ENCODE measurements around the gene MRTFA. TPM values are rescaled to one million over a fixed set of nuclear protein-coding genes. Genes with fewer than 3 reads are reported as not detected.

MRTFA gene
- total and polyA plus RNA-seq, 3 donors from 2014 or later = 59.5 to 162 (median 158) TPM

DNA sequence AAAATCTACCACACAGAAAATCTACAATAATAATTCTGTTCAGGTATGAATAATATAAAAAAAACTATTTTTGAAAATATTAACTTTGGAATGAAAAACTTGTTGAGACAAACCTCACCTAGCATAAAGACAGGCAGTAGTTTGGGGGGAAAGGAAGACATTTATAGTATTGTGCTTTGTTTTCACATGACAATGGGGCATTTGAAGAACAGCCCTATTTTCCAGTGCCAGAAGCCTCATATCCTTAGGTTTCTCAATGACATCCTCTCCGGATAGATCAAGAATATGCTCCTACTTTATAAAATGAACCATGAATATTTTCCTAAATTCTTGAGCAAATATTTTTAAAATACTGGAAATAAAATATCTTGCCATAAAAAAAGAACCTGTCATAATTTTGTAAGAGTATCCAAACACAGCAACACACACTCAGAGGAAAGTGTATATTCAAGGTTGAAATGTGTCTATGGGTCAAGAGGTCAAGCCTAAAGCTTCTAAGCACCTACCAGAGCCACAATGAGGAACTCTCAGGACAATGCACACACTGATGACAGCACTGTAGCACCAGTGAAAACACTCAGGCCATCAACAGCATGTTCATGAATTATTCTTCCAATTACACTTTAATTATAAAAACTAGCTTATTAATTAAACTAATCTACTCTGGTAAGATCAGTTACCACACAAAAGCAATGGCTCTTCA is 68.7 kb downstream of the MRTFA start:
- H3K27ac ChIP-seq = no peak overlapping the region
- no peaks in the 10 kb centered on the region for H3K27me3 ChIP-seq
- intact Hi-C loops (cut with DNase I; ENCODE audit: low total_unique reads) = no loop called here
- H3K36me3 ChIP-seq (ENCODE audit: low read depth, missing control alignments) = no peaks in the 10 kb centered on the region
- WGBS, 2 donors = 53 to 78% methylated on average over 1 of the region's 1 CpG
- no peak for DNase-seq
- no peak for TF ChIP-seq POLR2A (IDR thresholded peaks at IDR 0.05)
- TF ChIP-seq, protein P1, sequence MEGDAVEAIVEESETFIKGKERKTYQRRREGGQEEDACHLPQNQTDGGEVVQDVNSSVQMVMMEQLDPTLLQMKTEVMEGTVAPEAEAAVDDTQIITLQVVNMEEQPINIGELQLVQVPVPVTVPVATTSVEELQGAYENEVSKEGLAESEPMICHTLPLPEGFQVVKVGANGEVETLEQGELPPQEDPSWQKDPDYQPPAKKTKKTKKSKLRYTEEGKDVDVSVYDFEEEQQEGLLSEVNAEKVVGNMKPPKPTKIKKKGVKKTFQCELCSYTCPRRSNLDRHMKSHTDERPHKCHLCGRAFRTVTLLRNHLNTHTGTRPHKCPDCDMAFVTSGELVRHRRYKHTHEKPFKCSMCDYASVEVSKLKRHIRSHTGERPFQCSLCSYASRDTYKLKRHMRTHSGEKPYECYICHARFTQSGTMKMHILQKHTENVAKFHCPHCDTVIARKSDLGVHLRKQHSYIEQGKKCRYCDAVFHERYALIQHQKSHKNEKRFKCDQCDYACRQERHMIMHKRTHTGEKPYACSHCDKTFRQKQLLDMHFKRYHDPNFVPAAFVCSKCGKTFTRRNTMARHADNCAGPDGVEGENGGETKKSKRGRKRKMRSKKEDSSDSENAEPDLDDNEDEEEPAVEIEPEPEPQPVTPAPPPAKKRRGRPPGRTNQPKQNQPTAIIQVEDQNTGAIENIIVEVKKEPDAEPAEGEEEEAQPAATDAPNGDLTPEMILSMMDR (IDR thresholded peaks at IDR 0.05) = no peak
- H3K9me3 ChIP-seq = no peaks in the 10 kb centered on the region
- no peaks in the 10 kb centered on the region for H3K4me1 ChIP-seq
- H3K4me3 ChIP-seq = no peak overlapping the region

DNA sequence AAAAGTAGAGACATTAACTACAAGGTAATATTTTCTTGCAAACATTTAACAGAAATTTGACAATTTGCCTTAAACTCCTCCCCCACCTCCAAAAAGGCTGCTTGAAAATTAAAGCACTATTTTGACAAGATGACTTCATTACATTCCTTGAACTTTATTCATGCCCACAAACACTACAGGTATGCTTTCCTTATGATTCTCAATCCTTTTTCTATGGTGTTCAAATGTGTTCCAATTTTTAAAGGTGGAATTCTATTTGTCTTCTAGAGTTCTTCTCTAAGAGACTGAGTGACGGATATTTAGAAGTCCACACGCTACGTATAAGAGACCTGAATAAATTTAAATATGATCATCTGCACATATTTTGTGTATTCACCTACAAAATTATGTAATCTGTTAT is 69.4 kb downstream of the MRTFA start:
- WGBS, 2 donors = 84 to 99% methylated on average over 3 of the region's 3 CpGs
- no peak overlapping the region for H3K27ac ChIP-seq
- no peaks in the 10 kb centered on the region for H3K36me3 ChIP-seq (ENCODE audit: low read depth, missing control alignments)
- no peak overlapping the region for H3K4me3 ChIP-seq
- H3K27me3 ChIP-seq = no peaks in the 10 kb centered on the region
- no peak for TF ChIP-seq POLR2A (IDR thresholded peaks at IDR 0.05)
- TF ChIP-seq, protein P1 (IDR thresholded peaks at IDR 0.05) = no peak
- DNase-seq = no peak
- H3K4me1 ChIP-seq = no peaks in the 10 kb centered on the region
- intact Hi-C loops (cut with DNase I; ENCODE audit: low total_unique reads) = no loop called here
- no peaks in the 10 kb centered on the region for H3K9me3 ChIP-seq

DNA sequence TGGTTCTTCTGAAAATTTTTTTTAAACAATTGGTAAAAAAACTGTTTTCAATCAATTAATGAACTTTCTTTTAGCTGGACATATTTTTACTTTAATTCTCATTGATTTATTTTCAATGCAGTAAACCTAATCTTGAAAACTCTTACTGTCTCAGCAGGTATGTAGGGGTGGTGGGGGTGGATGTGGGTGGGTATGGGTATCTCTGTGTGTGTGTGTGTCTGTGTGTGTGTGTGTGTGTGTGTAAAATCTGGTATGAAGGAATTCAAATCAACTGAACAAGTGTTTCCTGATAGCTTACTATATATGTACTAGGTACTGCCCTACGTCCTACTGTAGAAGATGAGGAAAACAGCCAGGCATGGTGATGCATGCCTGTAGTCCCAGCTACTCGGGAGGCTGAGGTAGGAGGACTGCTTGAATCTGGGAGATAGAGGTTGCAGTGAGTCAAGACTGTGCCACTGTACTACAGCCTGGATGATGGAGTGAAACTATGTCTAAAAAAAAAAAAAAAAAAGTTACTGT is 75.5 kb downstream of the MRTFA start:
- intact Hi-C loops (cut with DNase I; ENCODE audit: low total_unique reads) = no loop called here
- Histone ChIP-seq H3K27ac (no peak overlapping the region), H3K27me3 (no peaks in the 10 kb centered on the region), H3K4me3 (no peak overlapping the region), H3K36me3 (ENCODE audit: low read depth, missing control alignments) (no peaks in the 10 kb centered on the region), H3K4me1 (no peaks in the 10 kb centered on the region), H3K9me3 (no peaks in the 10 kb centered on the region)
- TF ChIP-seq POLR2A (IDR thresholded peaks at IDR 0.05) = no peak
- TF ChIP-seq, protein P1 (IDR thresholded peaks at IDR 0.05) = no peak
- no peak for DNase-seq
- 89 to 92% methylated on average over 2 of the region's 2 CpGs for WGBS, 2 donors

DNA sequence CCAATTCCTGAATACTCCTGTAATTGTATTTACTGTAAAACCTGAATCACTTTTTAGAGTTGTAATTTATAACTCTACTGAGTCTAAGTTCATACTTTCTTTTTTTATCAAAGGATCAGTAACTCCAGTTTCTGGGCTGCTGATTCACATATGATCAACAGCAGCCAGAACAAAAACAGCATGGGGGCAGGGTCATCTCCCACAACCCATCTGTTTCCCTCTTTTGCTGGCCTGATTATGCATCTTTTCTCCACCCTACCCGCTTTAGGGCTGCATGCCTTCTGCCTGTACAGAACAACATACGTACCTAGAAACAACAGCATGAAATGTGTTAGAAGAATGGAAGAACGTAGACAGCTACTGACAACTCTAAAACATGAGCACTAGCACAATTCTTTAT is 76.0 kb downstream of the MRTFA start:
- TF ChIP-seq, protein P1 (IDR thresholded peaks at IDR 0.05) = no peak
- no peak for TF ChIP-seq POLR2A (IDR thresholded peaks at IDR 0.05)
- Histone ChIP-seq H3K4me1 (no peaks in the 10 kb centered on the region), H3K4me3 (no peak overlapping the region), H3K27me3 (no peaks in the 10 kb centered on the region), H3K36me3 (ENCODE audit: low read depth, missing control alignments) (no peaks in the 10 kb centered on the region), H3K9me3 (no peaks in the 10 kb centered on the region), H3K27ac (no peak overlapping the region)
- 82 to 89% methylated on average over 3 of the region's 3 CpGs for WGBS, 2 donors
- DNase-seq = no peak
- intact Hi-C loops (cut with DNase I; ENCODE audit: low total_unique reads) = no loop called here

DNA sequence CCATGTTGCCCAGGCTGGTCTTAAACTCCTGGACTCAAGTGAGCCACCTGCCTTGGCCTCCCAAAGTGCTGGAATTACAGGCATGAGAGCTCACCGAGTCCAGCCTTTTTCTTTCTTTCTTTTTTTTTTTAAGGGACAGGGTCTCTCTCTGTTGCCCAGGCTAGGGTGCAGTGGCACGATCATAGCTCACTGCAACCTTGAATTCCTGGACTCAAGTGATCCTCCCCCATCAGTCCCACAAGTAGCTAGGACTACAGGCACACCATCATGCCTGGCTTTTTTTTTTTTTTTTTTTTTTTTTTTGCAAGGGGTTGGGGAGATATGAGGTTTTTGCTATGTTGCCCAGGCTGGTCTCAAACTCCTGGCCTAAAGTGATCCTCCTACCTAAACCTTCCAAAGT is 78.5 kb downstream of the MRTFA start:
- no peaks in the 10 kb centered on the region for H3K36me3 ChIP-seq (ENCODE audit: low read depth, missing control alignments)
- DNase-seq = no peak
- WGBS, 2 donors = 69 to 81% methylated on average over 2 of the region's 2 CpGs
- H3K4me3 ChIP-seq = no peak overlapping the region
- H3K4me1 ChIP-seq = no peaks in the 10 kb centered on the region
- H3K27ac ChIP-seq = no peak overlapping the region
- H3K9me3 ChIP-seq = no peaks in the 10 kb centered on the region
- TF ChIP-seq, protein P1 (IDR thresholded peaks at IDR 0.05) = no peak
- TF ChIP-seq POLR2A (IDR thresholded peaks at IDR 0.05) = no peak
- intact Hi-C loops (cut with DNase I; ENCODE audit: low total_unique reads) = no loop called here
- H3K27me3 ChIP-seq = no peaks in the 10 kb centered on the region
